MCF 10A (cell line): ENCODE measurements around the gene CBLC. TPM values are rescaled to one million over a fixed set of nuclear protein-coding genes. Genes with fewer than 3 reads are reported as not detected.

Source experiments
- BruUV-seq: library from RNA; stranded (reverse); fragments of 400-500 nt; replicated peaks from 2 replicates; lab custom pipeline; 2021; lab: Mats Ljungman, UMichigan
- CTCF ChIA-PET: fragments of 300-600 bp; sonication (Branson Sonifier 250); formaldehyde crosslinking; extraction: SDS; loops from one replicate; lab custom pipeline; 2021; ENCODE audit warnings: antibody characterized with exemption, inconsistent platforms; lab: Yijun Ruan, JAX
- POLR2A ChIA-PET: fragments of 300-600, 350-650 bp; sonication (Branson Sonifier 250); formaldehyde crosslinking; extraction: SDS; loops from one replicate; lab custom pipeline; 2020; ENCODE audit warnings: antibody characterized with exemption, inconsistent platforms; lab: Yijun Ruan, JAX
- DNase-seq: peaks from one replicate; pipeline ENCODE4 v3.0.0-alpha.2; 2018; ENCODE audit not compliant: unreplicated experiment
- H3K27ac Mint-ChIP-seq: one replicate; pipeline ENCODE4 v1.8.0; 2022; ENCODE audit warnings: mild to moderate bottlenecking, low read depth, mixed read lengths; ENCODE audit not compliant: unreplicated experiment
- H3K27me3 Mint-ChIP-seq: one replicate; pipeline ENCODE4 v1.8.0; 2022; ENCODE audit warnings: mixed read lengths; ENCODE audit not compliant: insufficient read depth, unreplicated experiment
- H3K36me3 Mint-ChIP-seq: one replicate; pipeline ENCODE4 v1.8.0; 2022; ENCODE audit warnings: mild to moderate bottlenecking, moderate library complexity, mixed read lengths; ENCODE audit not compliant: insufficient read depth, unreplicated experiment
- H3K4me1 Mint-ChIP-seq: one replicate; pipeline ENCODE4 v1.8.0; 2022; ENCODE audit warnings: mixed read lengths; ENCODE audit not compliant: insufficient read depth, unreplicated experiment
- H3K4me3 Mint-ChIP-seq: one replicate; pipeline ENCODE4 v1.8.0; 2022; ENCODE audit warnings: mild to moderate bottlenecking, moderate library complexity, mixed read lengths; ENCODE audit not compliant: unreplicated experiment
- H3K9me3 Mint-ChIP-seq: one replicate; pipeline ENCODE4 v1.8.0; 2022; ENCODE audit warnings: mixed read lengths; ENCODE audit not compliant: unreplicated experiment
- intact Hi-C: fragments of 100-400 bp; cut with micrococcal nuclease; formaldehyde crosslinking; loops from 2 replicates; pipeline ENCODE4 v1.14.1; 2022
- total RNA-seq: library from RNA; stranded (reverse); gene quantifications from 2 replicates; pipeline ENCODE4 v1.2.3, GENCODE V29; 2022
- TF ChIP-seq, protein P1 (sequence below): fragments of 200-600 bp; IDR thresholded peaks from one replicate; pipeline ENCODE4 v1.8.0; 2022; ENCODE audit warnings: antibody characterized with exemption, mild to moderate bottlenecking; ENCODE audit not compliant: unreplicated experiment

The CBLC gene
- total RNA-seq, 1 experiment from 2014 or later: 14.6 TPM

DNA sequence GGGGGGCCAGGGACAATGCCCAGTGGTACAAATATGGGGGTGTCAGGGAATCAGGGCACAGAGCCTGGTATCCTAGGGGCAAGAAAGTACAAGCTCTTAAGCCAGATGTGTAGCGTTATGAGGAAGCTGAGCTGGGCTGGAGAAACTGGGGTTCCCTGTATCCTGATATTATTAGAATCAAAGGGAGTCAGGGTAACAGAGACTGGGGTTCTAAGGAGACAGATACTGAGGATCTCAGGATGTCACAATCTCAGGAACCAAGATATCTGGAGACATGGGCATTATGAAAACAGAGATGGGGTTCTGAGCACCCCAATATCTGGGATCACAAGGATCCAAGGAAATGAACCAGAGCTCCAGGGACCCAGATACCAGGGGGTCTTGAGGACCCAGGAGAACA is 28.4 kb upstream of the CBLC start:
- H3K9me3 Mint-ChIP-seq: no peaks in the 10 kb centered on the region

DNA sequence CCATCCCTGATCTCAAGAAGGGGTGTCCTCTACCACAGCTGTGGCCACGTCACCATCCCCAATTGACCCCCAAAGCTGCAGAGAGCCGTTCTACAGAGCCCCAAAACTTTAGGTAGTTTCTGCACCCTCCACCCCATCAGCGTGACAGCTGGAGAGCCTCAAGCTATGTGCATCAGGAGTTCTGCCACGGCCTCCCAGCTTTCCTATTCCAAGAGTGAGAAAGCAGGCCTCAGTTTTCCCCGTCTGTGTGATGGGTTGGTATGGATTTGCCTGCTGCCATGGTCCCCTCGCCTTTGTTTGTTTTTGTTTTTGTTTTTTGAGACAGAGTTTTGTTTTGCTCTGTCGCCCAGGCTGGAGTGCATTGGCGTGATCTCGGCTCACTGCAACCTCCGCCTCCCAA is 27.7 kb upstream of the CBLC start:
- peaks cover 57% of the 10 kb centered on the region for H3K36me3 Mint-ChIP-seq
- peak overlapping the region; percentile 87 for H3K27ac Mint-ChIP-seq
- peaks cover 66% of the 10 kb centered on the region for H3K4me1 Mint-ChIP-seq
- BruUV-seq: no TSS peak
- no peaks in the 10 kb centered on the region for H3K9me3 Mint-ChIP-seq
- CTCF ChIA-PET: interaction anchor here (1.2 to 4.4 kb wide), 4 partner anchors 15 to 26 kb away, joined by 3 to 30 read pairs (median 5); no protein-coding TSS in a partner anchor
- POLR2A ChIA-PET: interaction anchor here (0.6 to 1.6 kb wide), 4 partner anchors 9 to 56 kb away, joined by 3 to 12 read pairs (median 6); no protein-coding TSS in a partner anchor
- peak overlapping the region; percentile 83 for H3K4me3 Mint-ChIP-seq
- TF ChIP-seq, protein P1, sequence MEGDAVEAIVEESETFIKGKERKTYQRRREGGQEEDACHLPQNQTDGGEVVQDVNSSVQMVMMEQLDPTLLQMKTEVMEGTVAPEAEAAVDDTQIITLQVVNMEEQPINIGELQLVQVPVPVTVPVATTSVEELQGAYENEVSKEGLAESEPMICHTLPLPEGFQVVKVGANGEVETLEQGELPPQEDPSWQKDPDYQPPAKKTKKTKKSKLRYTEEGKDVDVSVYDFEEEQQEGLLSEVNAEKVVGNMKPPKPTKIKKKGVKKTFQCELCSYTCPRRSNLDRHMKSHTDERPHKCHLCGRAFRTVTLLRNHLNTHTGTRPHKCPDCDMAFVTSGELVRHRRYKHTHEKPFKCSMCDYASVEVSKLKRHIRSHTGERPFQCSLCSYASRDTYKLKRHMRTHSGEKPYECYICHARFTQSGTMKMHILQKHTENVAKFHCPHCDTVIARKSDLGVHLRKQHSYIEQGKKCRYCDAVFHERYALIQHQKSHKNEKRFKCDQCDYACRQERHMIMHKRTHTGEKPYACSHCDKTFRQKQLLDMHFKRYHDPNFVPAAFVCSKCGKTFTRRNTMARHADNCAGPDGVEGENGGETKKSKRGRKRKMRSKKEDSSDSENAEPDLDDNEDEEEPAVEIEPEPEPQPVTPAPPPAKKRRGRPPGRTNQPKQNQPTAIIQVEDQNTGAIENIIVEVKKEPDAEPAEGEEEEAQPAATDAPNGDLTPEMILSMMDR: no peak
- intact Hi-C loops: loop anchor here (10.0 kb wide), 1 partner anchor 985 kb away; no protein-coding TSS in a partner anchor
- no peaks in the 10 kb centered on the region for H3K27me3 Mint-ChIP-seq
- no peak for DNase-seq

More for the DNA sequence above, 28.4 kb upstream of the CBLC start:
- Mint-ChIP-seq H3K27ac (peak overlapping the region; percentile 87), H3K36me3 (peaks cover 50% of the 10 kb centered on the region), H3K4me1 (peaks cover 61% of the 10 kb centered on the region), H3K4me3 (peak overlapping the region; percentile 83), H3K27me3 (no peaks in the 10 kb centered on the region)
- intact Hi-C loops: loop anchor here (10.0 kb wide), 1 partner anchor 984 kb away; no protein-coding TSS in a partner anchor
- no peak for DNase-seq
- BruUV-seq: TSS peak; percentile 45
- TF ChIP-seq, protein P1: no peak
- POLR2A ChIA-PET: interaction anchor here (0.6 to 1.6 kb wide), 7 partner anchors 8 to 175 kb away, joined by 3 to 12 read pairs (median 5); no protein-coding TSS in a partner anchor
- CTCF ChIA-PET: interaction anchor here (0.5 to 1.2 kb wide), 6 partner anchors 18 to 793 kb away, joined by 3 to 6 read pairs (median 4); no protein-coding TSS in a partner anchor

DNA sequence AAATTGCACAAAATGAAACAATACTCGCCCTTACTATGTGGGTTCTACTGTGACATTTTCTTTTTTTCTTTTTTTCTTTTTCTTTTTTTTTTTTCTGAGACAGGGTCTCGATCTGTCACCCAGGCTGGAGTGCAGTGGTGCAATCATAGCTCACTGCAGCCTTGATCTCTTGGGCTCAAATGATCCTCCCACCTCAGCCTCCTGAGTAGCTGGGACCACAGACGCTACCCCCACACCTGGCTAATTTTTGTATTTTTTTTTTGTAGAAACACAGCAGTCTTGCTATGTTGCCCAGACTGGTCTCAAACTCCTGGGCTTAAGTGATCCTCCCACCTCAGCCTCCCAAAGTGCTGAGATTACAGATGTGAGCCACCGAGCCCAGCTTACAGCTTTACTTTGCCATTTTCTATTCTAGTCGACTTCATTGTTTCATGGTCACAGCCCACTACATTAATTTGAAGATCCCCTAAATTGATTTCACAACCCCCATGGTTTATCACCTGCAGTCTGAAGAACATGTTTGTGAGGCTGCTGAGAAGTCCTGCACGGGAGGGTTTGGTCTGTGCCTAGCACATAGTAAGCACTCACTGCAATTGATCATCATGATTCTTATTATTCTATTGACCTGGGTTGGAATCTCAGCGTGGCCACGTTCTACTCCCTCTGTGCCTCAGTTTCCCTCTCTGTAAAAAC is 25.4 kb upstream of the CBLC start:
- TF ChIP-seq, protein P1: no peak
- intact Hi-C loops: loop anchor here (2.0 kb wide), 1 partner anchor 19 kb away; no protein-coding TSS in a partner anchor
- Mint-ChIP-seq H3K9me3 (no peaks in the 10 kb centered on the region), H3K27ac (no peak overlapping the region), H3K27me3 (no peaks in the 10 kb centered on the region), H3K4me3 (peak overlapping the region; percentile 83), H3K36me3 (peaks cover 77% of the 10 kb centered on the region), H3K4me1 (peaks cover 48% of the 10 kb centered on the region)
- ChIA-PET CTCF (interaction anchor here (0.6 to 4.4 kb wide), 6 partner anchors 9 to 95 kb away, joined by 3 to 30 read pairs (median 6); no protein-coding TSS in a partner anchor), POLR2A (interaction anchor here (0.9 to 2.2 kb wide), 4 partner anchors 10 to 28 kb away, joined by 4 to 28 read pairs (median 8); no protein-coding TSS in a partner anchor)
- BruUV-seq: TSS peak; percentile 0
- no peak for DNase-seq
